ENCODE results near the gene TMPRSS3. TPM values are rescaled to one million over a fixed set of nuclear protein-coding genes. Genes with fewer than 3 reads are reported as not detected.

Gene TMPRSS3
- total and polyA plus RNA-seq, 2 of the 13 experiments (the other 11 are each of a cell fraction or from before 2014, with no cell fraction given) = 2.8 to 16.9 TPM

- TF ChIP-seq PLSCR1 (CRISPR knock-in tag; IDR thresholded peaks at IDR 0.05; ENCODE audit: borderline replicate concordance) (no peak), SNAI1 (CRISPR knock-in tag; IDR thresholded peaks at IDR 0.05; ENCODE audit: borderline replicate concordance) (no peak), SMAD1 (CRISPR knock-in tag; IDR thresholded peaks at IDR 0.05; ENCODE audit: borderline replicate concordance, low read depth) (no peak)
Observed at GRCh38 chr21:42441963-42442362, 46.1 kb upstream of the TMPRSS3 start (continued).

GRCh38 chr21:42440187-42440792 lies 44.4 kb upstream of the TMPRSS3 start:
- in situ Hi-C loops (cut with HindIII; ENCODE audit: extremely low pct_ligation_motif_present, low pct_unique_long_range_greater_than_20kb) (loop anchor here (10.0 kb wide), 1 partner anchor 285 kb away; no protein-coding TSS in a partner anchor), intact Hi-C loops (cut with micrococcal nuclease; ENCODE audit: unreplicated experiment) (no loop called here)
- Histone ChIP-seq H3K27ac (ENCODE audit: extremely low read length, insufficient read depth, low read length) (no peak overlapping the region), H3K9me3 (ENCODE audit: low read length) (no peaks in the 10 kb centered on the region), H3K4me3 (replicated peaks in 1 of 3; ENCODE audit: insufficient read depth in 1 of 3, low read depth in 2 of 3, low read length in 3 of 3) (no peak overlapping the region), H3K4me1 (ENCODE audit: insufficient read depth, low read length) (no peaks in the 10 kb centered on the region), H4K20me1 (ENCODE audit: insufficient read depth, low read length) (no peaks in the 10 kb centered on the region), H3K4me2 (ENCODE audit: low read depth, low read length) (no peak overlapping the region), H3K79me2 (ENCODE audit: insufficient read depth, low read length) (no peaks in the 10 kb centered on the region), H2AFZ (ENCODE audit: low read length) (no peak overlapping the region), H3K36me3 (replicated peaks in 1 of 2; ENCODE audit: control insufficient read depth in 1 of 2, insufficient read depth in 2 of 2, low read length in 2 of 2) (no peaks in the 10 kb centered on the region), H3K27me3 (ENCODE audit: control insufficient read depth in 1 of 2, insufficient read depth in 2 of 2, low read length in 2 of 2) (0 out of 5 replicates have a peak, but pooled peaks cover 0 to 4% of the 10 kb centered on the region in 2 experiments), H3K9ac (ENCODE audit: insufficient read depth, low read depth, low read length) (no peak overlapping the region)
- no TSS peak for BruUV-seq (replicated peaks)
- CTCF ChIA-PET (ENCODE audit: low intra/inter-chr PET ratio, low total read pairs) = no interaction called here
- no peak for FAIRE-seq
- ATAC-seq = no peak
- POLR2A ChIA-PET = no interaction called here
- DNase-seq (ENCODE audit: low spot score) = no peak
- WGBS (ENCODE audit: low lambda C conversion rate) = 46% methylated on average over 12 of the region's 12 CpGs
- TF ChIP-seq RBFOX2 (IDR thresholded peaks at IDR 0.05; ENCODE audit: low read depth, low read length) (no peak), CBFB (CRISPR knock-in tag; IDR thresholded peaks at IDR 0.05) (no peak), GTF3A (CRISPR knock-in tag; conservative IDR thresholded peaks at IDR 0.05) (no peak), TFE3 (CRISPR knock-in tag; IDR thresholded peaks at IDR 0.05) (no peak), XRCC5 (optimal IDR thresholded peaks at IDR 0.05; ENCODE audit: low read length) (no peak), ZNF598 (CRISPR knock-in tag; IDR thresholded peaks at IDR 0.05; ENCODE audit: borderline replicate concordance) (no peak), MEIS1 (CRISPR knock-in tag; IDR thresholded peaks at IDR 0.05; ENCODE audit: borderline replicate concordance) (no peak), ZBTB2 (CRISPR knock-in tag; IDR thresholded peaks at IDR 0.05; ENCODE audit: low read depth) (no peak), ISL2 (CRISPR knock-in tag; IDR thresholded peaks at IDR 0.05) (no peak), HMGXB3 (CRISPR knock-in tag; IDR thresholded peaks at IDR 0.05; ENCODE audit: borderline replicate concordance) (no peak), ZFP36L2 (CRISPR knock-in tag; IDR thresholded peaks at IDR 0.05) (no peak), ZNF619 (CRISPR knock-in tag; IDR thresholded peaks at IDR 0.05) (no peak)

Measured in HepG2 (cell line).